ENCODE measurements around the gene TFF1. TPM values are rescaled to one million over a fixed set of nuclear protein-coding genes. Genes with fewer than 3 reads are reported as not detected.

The TFF1 gene
- total RNA-seq, 2 donors from 2014 or later, result 3.0 to 66.4 TPM

DNA sequence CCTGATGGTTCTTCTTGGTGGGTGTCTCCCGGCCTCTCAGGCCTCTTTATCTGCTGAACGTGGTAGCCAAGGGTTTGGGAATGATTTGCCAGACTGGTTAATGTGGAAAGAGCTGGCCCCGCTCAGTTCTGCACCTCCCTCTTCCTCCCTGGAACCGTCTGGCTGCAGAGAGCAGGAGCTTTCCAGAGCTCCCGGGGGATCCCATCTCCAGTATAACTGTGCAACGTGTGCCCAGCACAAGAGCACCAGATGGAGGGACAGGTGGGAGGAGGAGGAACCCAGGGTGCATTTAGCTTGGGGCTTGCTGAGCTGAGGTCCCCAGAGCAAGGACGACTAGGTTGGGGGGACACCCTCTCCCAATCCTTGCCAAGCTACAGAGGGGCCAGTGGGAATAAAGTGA is 5.0 kb downstream of the TFF1 start:
- DNase-seq (no peak), ATAC-seq (no peak)
- intact Hi-C loops (cut with DNase I), result no loop called here
- WGBS, 2 donors, result 19 to 22% methylated on average over 6 to 7 of the region's 7 CpGs
- no peaks in the 10 kb centered on the region for H3K36me3 ChIP-seq (replicated peaks in 1 of 2; ENCODE audit: insufficient read depth in 1 of 2, low read depth in 2 of 2)
- no peak overlapping the region for H3K27ac ChIP-seq
- no peak overlapping the region for H3K4me3 ChIP-seq
- TF ChIP-seq CTCF (IDR thresholded peaks at IDR 0.05) (no peak), POLR2A (IDR thresholded peaks at IDR 0.05) (no peak)
- peaks cover 0 to 4% (median 0%) of the 10 kb centered on the region in 3 donors for H3K9me3 ChIP-seq
- no peaks in the 10 kb centered on the region for H3K27me3 ChIP-seq
- no peaks in the 10 kb centered on the region for H3K4me1 ChIP-seq

DNA sequence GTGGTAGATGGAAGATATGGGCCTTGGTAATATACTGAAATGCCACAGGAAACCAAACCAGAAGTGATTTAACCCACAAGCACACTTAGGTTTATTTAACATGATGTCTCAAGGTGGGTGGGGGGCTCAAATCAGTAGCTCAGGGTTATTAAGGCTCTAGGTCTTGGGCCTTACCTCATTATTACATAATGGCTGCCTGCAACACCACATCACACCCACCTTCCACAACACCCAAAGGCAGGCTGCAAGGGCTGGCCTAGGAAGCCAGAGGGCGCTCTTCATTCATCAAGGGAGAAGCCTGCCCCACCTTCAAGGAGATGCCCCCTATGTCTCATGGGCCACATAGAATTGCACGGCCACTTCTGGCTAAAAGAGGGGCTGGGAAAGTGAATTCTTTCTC is 6.0 kb downstream of the TFF1 start:
- ATAC-seq, result no peak
- 46 to 75% methylated on average over 2 of the region's 2 CpGs for WGBS, 2 donors
- Histone ChIP-seq H3K4me3 (no peak overlapping the region), H3K4me1 (no peaks in the 10 kb centered on the region), H3K27me3 (no peaks in the 10 kb centered on the region), H3K9me3 (peaks cover 0 to 4% (median 0%) of the 10 kb centered on the region in 3 donors), H3K27ac (no peak overlapping the region), H3K36me3 (replicated peaks in 1 of 2; ENCODE audit: insufficient read depth in 1 of 2, low read depth in 2 of 2) (no peaks in the 10 kb centered on the region)
- no peak for TF ChIP-seq CTCF (IDR thresholded peaks at IDR 0.05)
- no peak for TF ChIP-seq POLR2A (IDR thresholded peaks at IDR 0.05)
- DNase-seq, result no peak
- intact Hi-C loops (cut with DNase I), result no loop called here

GRCh38 chr21:42358937-42359336 is 7.4 kb downstream of the TFF1 start:
- Histone ChIP-seq H3K9me3 (peaks cover 0 to 4% (median 0%) of the 10 kb centered on the region in 3 donors), H3K36me3 (replicated peaks in 1 of 2; ENCODE audit: insufficient read depth in 1 of 2, low read depth in 2 of 2) (no peaks in the 10 kb centered on the region), H3K27ac (no peak overlapping the region), H3K4me3 (no peak overlapping the region), H3K27me3 (no peaks in the 10 kb centered on the region), H3K4me1 (no peaks in the 10 kb centered on the region)
- DNase-seq (no peak), ATAC-seq (no peak)
- WGBS, 2 donors, result 83 to 87% methylated on average over 13 of the region's 13 CpGs
- intact Hi-C loops (cut with DNase I), result no loop called here
- TF ChIP-seq POLR2A (IDR thresholded peaks at IDR 0.05) (no peak), CTCF (IDR thresholded peaks at IDR 0.05) (no peak)

GRCh38 chr21:42358261-42358660 is 8.1 kb downstream of the TFF1 start:
- no peak overlapping the region for H3K27ac ChIP-seq
- ATAC-seq, result no peak
- WGBS, 2 donors, result 86 to 92% methylated on average over 12 of the region's 12 CpGs
- H3K27me3 ChIP-seq, result no peaks in the 10 kb centered on the region
- H3K9me3 ChIP-seq, result peaks cover 0 to 4% (median 0%) of the 10 kb centered on the region in 3 donors
- TF ChIP-seq POLR2A (IDR thresholded peaks at IDR 0.05) (no peak), CTCF (IDR thresholded peaks at IDR 0.05) (no peak)
- H3K4me3 ChIP-seq, result no peak overlapping the region
- no peak for DNase-seq
- H3K4me1 ChIP-seq, result no peaks in the 10 kb centered on the region
- intact Hi-C loops (cut with DNase I), result no loop called here
- no peaks in the 10 kb centered on the region for H3K36me3 ChIP-seq (replicated peaks in 1 of 2; ENCODE audit: insufficient read depth in 1 of 2, low read depth in 2 of 2)

DNA sequence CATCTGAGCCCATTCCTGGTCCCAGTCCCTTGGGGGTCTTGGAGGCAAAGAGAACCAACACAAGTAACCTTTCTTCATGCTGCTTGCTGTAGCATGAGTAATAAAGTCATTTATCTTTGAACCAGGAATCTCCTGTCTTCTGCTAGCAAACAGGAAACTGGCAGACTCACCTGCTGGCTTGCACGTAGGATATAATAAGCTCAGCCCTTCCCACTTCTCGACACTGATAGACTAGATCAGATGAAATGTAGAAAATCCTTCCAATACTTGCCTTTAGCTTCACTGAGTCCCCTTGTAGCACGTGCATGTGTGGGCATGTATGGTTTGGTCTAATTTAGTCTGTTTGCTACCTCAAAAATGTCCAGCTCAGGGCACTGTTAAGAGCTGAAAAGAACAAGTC is 9.0 kb downstream of the TFF1 start:
- H3K36me3 ChIP-seq (replicated peaks in 1 of 2; ENCODE audit: insufficient read depth in 1 of 2, low read depth in 2 of 2), result no peaks in the 10 kb centered on the region
- H3K27me3 ChIP-seq, result no peaks in the 10 kb centered on the region
- no peak overlapping the region for H3K4me3 ChIP-seq
- TF ChIP-seq POLR2A (IDR thresholded peaks at IDR 0.05) (no peak), CTCF (IDR thresholded peaks at IDR 0.05) (no peak)
- intact Hi-C loops (cut with DNase I), result no loop called here
- WGBS, 2 donors, result 35 to 43% methylated on average over 3 of the region's 3 CpGs
- ATAC-seq (no peak), DNase-seq (no peak)
- H3K9me3 ChIP-seq, result peaks cover 0 to 4% (median 0%) of the 10 kb centered on the region in 3 donors
- no peak overlapping the region for H3K27ac ChIP-seq
- H3K4me1 ChIP-seq, result no peaks in the 10 kb centered on the region

Measured in body of pancreas (tissue), 4 donors.